A673 (cell line): ENCODE data around the gene LDHAL6A. TPM values are rescaled to one million over a fixed set of nuclear protein-coding genes. Genes with fewer than 3 reads are reported as not detected.

Experiments
- BruUV-seq: library from RNA; stranded (reverse); fragments of 400-500 nt; replicated peaks from 2 replicates; lab custom pipeline; 2021; lab: Mats Ljungman, UMichigan
- CTCF ChIA-PET: fragments of 300-600 bp; sonication (Branson Sonifier 250); formaldehyde crosslinking; loops from one replicate; lab custom pipeline; 2022; ENCODE audit warnings: antibody characterized with exemption; lab: Charles Lee
- POLR2A ChIA-PET: fragments of 300-600 bp; sonication (Branson Sonifier 250); formaldehyde crosslinking; loops from one replicate; lab custom pipeline; 2022; ENCODE audit warnings: antibody characterized with exemption; ENCODE audit not compliant: low non-redundant PET; lab: Charles Lee
- DNase-seq: peaks from one replicate; pipeline ENCODE4 v3.0.0-alpha.2; 2015; ENCODE audit warnings: low spot score
- H3K27ac ChIP-seq: fragments of 200-600 bp; sonication (generic); 2 replicates; pipeline ENCODE4 v1.5.1; 2016; ENCODE audit warnings: mixed run types, low read depth, mild to moderate bottlenecking, mixed read lengths, antibody characterized with exemption, low read length; ENCODE audit not compliant: poor library complexity, severe bottlenecking
- H3K27me3 ChIP-seq: fragments of 200-600 bp; sonication (generic); replicated peaks from 2 replicates; pipeline ENCODE4 v1.6.1; 2017; ENCODE audit warnings: mixed run types, low read depth, mild to moderate bottlenecking, mixed read lengths, antibody characterized with exemption, low read length; ENCODE audit not compliant: insufficient read depth, poor library complexity
- H3K36me3 ChIP-seq: fragments of 200-600 bp; sonication (generic); 2 replicates; pipeline ENCODE4 v1.6.1; 2016; ENCODE audit warnings: mixed run types, mild to moderate bottlenecking, mixed read lengths, antibody characterized with exemption, low read length; ENCODE audit not compliant: insufficient read depth, poor library complexity, severe bottlenecking
- H3K4me1 ChIP-seq: fragments of 200-600 bp; sonication (generic); 2 replicates; pipeline ENCODE4 v1.6.1; 2017; ENCODE audit warnings: mixed run types, mild to moderate bottlenecking, mixed read lengths, antibody characterized with exemption, low read length; ENCODE audit not compliant: insufficient read depth, poor library complexity, severe bottlenecking
- H3K4me3 ChIP-seq: fragments of 200-600 bp; sonication (generic); 2 replicates; pipeline ENCODE4 v1.5.1; 2016; ENCODE audit warnings: low read depth, mixed run types, mild to moderate bottlenecking, mixed read lengths, low read length; ENCODE audit not compliant: poor library complexity, severe bottlenecking
- H3K9me3 ChIP-seq: fragments of 200-600 bp; sonication (generic); 2 replicates; pipeline ENCODE4 v1.6.1; 2016; ENCODE audit warnings: mixed run types, low read depth, mild to moderate bottlenecking, mixed read lengths, antibody characterized with exemption, low read length; ENCODE audit not compliant: poor library complexity, severe bottlenecking
- CTCF ChIP-seq: fragments of 300-800, 200-600 bp; sonication (generic); conservative IDR thresholded peaks from 2 replicates; pipeline ENCODE4 v1.5.1; 2017; ENCODE audit warnings: low read depth, mild to moderate bottlenecking, antibody characterized with exemption, low read length, moderate library complexity, mixed read lengths
- EZH2 ChIP-seq: fragments of 200-600 bp; sonication (generic); IDR thresholded peaks from 2 replicates; pipeline ENCODE4 v1.6.1; 2017; ENCODE audit warnings: borderline replicate concordance, low read depth, mild to moderate bottlenecking, mixed read lengths, antibody characterized with exemption, low read length; ENCODE audit not compliant: poor library complexity, severe bottlenecking
- intact Hi-C: fragments of 100-400 bp; cut with micrococcal nuclease; formaldehyde crosslinking; loops from one replicate; pipeline ENCODE4 v1.10.0; 2022; ENCODE audit not compliant: unreplicated experiment
- total RNA-seq: library from RNA; stranded (reverse); gene quantifications from 2 replicates; pipeline ENCODE4 v1.2.3, GENCODE V29; 2021

The LDHAL6A gene
- total RNA-seq, 1 experiment from 2014 or later = not detected

DNA sequence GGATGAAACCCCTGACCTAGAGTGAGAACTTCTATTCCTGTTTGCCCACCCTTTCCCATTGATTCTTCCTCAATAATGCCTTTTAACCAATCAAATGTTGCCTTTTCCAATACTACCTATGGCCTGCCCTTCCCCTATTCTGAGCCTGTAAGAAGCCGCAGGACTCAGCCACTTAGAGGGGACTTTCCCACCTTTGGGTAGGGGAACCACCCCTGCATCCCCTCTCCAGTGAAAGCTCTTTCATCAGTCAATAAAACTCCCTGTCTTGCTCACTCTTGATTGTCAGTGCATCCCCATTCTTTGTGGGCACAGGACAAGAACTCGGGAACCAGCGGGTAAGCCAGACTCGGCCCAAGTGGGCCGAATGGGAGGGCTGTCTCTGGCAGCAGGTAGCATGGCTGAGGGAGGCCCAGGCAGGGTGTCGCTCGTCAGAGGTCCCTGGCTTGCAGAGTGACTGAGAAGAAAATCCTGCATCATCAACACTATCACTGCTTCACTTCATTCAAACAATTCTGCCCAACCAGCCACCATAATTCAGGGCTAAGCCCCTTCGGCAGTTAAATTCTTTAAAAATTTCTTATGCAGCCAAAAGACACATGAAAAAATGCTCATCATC lies 30.4 kb downstream of the LDHAL6A start:
- H3K36me3 ChIP-seq = peaks cover 13% of the 10 kb centered on the region
- H3K27me3 ChIP-seq = no peaks in the 10 kb centered on the region
- ChIA-PET CTCF (no interaction called here), POLR2A (no interaction called here)
- H3K9me3 ChIP-seq = no peaks in the 10 kb centered on the region
- TF ChIP-seq EZH2 (no peak), CTCF (no peak)
- no peak for DNase-seq
- H3K4me1 ChIP-seq = no peaks in the 10 kb centered on the region
- intact Hi-C loops = no loop called here
- no TSS peak for BruUV-seq
- no peak overlapping the region for H3K27ac ChIP-seq
- H3K4me3 ChIP-seq = no peak overlapping the region

DNA sequence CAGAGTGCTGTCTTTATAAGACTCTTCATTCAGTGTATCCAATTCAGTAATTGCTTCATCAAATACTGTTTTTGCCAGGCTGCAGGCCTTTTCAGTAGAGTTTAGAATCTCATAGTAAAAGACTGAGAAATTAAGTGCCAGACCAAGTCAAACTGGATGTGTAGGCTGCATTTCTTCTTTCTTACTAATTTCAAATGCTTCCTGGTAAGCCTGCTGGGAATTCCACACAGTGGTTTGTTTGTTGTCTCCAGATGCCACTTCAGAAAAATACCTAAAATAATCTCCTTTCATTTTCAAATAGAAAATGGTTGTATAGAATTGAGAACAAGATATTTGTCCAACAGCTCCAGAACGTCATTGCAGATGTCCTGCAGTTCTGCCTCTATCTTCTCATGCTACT lies 34.7 kb downstream of the LDHAL6A start:
- BruUV-seq = no TSS peak
- no peak overlapping the region for H3K4me3 ChIP-seq
- H3K4me1 ChIP-seq = no peaks in the 10 kb centered on the region
- no peaks in the 10 kb centered on the region for H3K27me3 ChIP-seq
- H3K9me3 ChIP-seq = no peaks in the 10 kb centered on the region
- H3K36me3 ChIP-seq = no peaks in the 10 kb centered on the region
- CTCF ChIA-PET = no interaction called here
- DNase-seq = no peak
- TF ChIP-seq CTCF (no peak), EZH2 (no peak)
- H3K27ac ChIP-seq = no peak overlapping the region
- intact Hi-C loops = no loop called here
- POLR2A ChIA-PET = no interaction called here

DNA sequence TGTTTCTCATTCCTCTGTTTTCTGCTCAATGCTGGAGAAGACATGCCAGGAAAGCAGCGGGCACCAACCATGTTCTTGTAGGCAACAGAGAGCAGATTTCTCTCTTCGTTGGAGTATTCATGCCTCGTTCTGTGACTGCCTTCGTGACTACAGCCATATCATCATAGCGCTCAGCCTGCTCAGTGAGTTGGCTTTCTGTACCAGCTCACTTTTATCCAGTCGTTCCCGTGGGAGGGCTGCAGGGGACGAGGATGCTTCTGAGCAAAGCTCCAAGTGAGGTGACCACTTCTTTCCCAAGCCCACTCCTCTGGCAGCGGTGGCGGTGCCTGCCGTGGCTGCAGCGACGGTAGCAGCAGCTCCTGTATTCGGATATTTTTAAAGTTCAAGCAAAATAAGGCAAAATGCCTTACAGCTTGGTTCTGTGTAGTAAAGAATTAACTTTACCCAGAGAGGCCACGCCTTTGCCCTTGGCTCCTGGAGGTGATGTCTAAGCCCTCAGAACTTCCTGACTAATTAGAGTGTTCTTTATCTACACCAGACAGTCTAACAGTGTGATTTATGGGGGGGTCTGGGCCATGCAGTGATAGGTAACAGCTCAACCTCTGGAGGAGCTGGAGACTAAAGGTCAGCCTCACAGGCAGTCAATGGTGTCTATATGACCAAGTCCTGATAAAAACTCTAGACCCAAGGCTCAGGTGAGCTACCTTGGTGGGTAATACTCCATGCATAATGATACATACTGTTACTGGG lies 35.3 kb downstream of the LDHAL6A start:
- TF ChIP-seq EZH2 (no peak), CTCF (no peak)
- Histone ChIP-seq H3K4me3 (no peak overlapping the region), H3K9me3 (no peaks in the 10 kb centered on the region), H3K27ac (no peak overlapping the region), H3K36me3 (no peaks in the 10 kb centered on the region), H3K4me1 (no peaks in the 10 kb centered on the region), H3K27me3 (no peaks in the 10 kb centered on the region)
- BruUV-seq = no TSS peak
- ChIA-PET POLR2A (no interaction called here), CTCF (no interaction called here)
- DNase-seq = no peak
- intact Hi-C loops = no loop called here
